ENCODE data around the gene ASTN2. TPM values are rescaled to one million over a fixed set of nuclear protein-coding genes. Genes with fewer than 3 reads are reported as not detected.

Gene ASTN2
- polyA plus RNA-seq, 2 of the 4 experiments (the other 2 are of a cell fraction): 5.8 to 11.6 TPM

DNA sequence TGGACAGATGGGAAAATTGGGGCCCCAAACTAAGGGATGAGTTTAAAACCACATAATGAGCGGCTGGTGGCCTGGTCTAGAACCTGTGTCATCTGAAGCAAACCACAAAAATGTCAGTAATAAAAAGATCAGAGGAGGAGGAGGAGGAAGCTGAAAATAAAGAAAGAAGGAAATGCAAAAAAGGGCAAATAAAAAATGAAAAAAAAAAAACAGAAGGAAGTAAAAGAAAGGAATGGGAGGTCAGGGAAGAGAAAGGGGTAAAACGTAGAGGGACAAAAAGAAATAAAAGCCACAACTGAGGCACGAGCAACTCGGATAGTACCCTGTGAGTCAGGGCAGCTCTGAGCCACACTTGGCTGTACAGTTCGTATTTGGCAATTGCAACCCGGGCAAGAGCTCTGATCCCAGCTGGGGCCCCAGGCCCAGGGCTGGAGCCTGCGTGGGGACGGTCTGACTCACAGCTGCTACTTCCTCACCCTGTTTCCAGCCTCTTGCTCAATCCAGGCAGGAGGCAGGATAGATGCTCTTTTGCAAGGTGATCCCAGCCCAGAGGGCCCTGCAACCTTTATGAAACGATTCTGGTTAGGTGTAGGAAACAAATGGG lies 865.7 kb downstream of the ASTN2 start (continued):
- TF ChIP-seq SMC3 (IDR thresholded peaks at IDR 0.05) (peak; percentile 66), FOXS1 (CRISPR knock-in tag; IDR thresholded peaks at IDR 0.05) (peak; percentile 43; the same call in 1 of the 2 replicates), JUN (IDR thresholded peaks at IDR 0.05) (peak; percentile 90 to 93), EP300 (IDR thresholded peaks at IDR 0.05) (peak; percentile 93 to 96; a peak in 4 of 5 replicates)
- TF ChIP-seq, protein P1, sequence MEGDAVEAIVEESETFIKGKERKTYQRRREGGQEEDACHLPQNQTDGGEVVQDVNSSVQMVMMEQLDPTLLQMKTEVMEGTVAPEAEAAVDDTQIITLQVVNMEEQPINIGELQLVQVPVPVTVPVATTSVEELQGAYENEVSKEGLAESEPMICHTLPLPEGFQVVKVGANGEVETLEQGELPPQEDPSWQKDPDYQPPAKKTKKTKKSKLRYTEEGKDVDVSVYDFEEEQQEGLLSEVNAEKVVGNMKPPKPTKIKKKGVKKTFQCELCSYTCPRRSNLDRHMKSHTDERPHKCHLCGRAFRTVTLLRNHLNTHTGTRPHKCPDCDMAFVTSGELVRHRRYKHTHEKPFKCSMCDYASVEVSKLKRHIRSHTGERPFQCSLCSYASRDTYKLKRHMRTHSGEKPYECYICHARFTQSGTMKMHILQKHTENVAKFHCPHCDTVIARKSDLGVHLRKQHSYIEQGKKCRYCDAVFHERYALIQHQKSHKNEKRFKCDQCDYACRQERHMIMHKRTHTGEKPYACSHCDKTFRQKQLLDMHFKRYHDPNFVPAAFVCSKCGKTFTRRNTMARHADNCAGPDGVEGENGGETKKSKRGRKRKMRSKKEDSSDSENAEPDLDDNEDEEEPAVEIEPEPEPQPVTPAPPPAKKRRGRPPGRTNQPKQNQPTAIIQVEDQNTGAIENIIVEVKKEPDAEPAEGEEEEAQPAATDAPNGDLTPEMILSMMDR (IDR thresholded peaks at IDR 0.05): no peak

- no peak for TF ChIP-seq RNF2 (IDR thresholded peaks at IDR 0.05; ENCODE audit: borderline replicate concordance, low read depth)
- TF ChIP-seq MYC (IDR thresholded peaks at IDR 0.05; ENCODE audit: borderline replicate concordance, low read length): no peak
- no peak for TF ChIP-seq BHLHE40 (IDR thresholded peaks at IDR 0.05; ENCODE audit: low read depth, low read length)
- TF ChIP-seq RARB (CRISPR knock-in tag; IDR thresholded peaks at IDR 0.05): no peak
- no peak for TF ChIP-seq CEBPB (IDR thresholded peaks at IDR 0.05)
- no peak for TF ChIP-seq ESRRA (IDR thresholded peaks at IDR 0.05; ENCODE audit: borderline replicate concordance, low read length)
- TF ChIP-seq NFE2L2 (conservative IDR thresholded peaks at IDR 0.05; ENCODE audit: low read length): no peak
- TF ChIP-seq POLR2AphosphoS2 (conservative IDR thresholded peaks at IDR 0.05; ENCODE audit: low read length): no peak
- TF ChIP-seq FOSL2 (IDR thresholded peaks at IDR 0.05): no peak
- TF ChIP-seq FOSL2 (CRISPR knock-in tag; IDR thresholded peaks at IDR 0.05): 0 out of 2 replicates have a peak, but pooled peaks have one; percentile 5
- TF ChIP-seq SMC3 (IDR thresholded peaks at IDR 0.05): no peak
- 0 out of 5 replicates have a peak, but pooled peaks of 1 of the 2 experiments have one; percentile 7 for TF ChIP-seq JUN (IDR thresholded peaks at IDR 0.05)
- TF ChIP-seq CHD2 (IDR thresholded peaks at IDR 0.05; ENCODE audit: low read length, partially characterized antibody): no peak
- TF ChIP-seq GATA3 (IDR thresholded peaks at IDR 0.05; ENCODE audit: borderline replicate concordance): peak; percentile 25; the same call in 1 of the 2 replicates
- TF ChIP-seq, protein P2, sequence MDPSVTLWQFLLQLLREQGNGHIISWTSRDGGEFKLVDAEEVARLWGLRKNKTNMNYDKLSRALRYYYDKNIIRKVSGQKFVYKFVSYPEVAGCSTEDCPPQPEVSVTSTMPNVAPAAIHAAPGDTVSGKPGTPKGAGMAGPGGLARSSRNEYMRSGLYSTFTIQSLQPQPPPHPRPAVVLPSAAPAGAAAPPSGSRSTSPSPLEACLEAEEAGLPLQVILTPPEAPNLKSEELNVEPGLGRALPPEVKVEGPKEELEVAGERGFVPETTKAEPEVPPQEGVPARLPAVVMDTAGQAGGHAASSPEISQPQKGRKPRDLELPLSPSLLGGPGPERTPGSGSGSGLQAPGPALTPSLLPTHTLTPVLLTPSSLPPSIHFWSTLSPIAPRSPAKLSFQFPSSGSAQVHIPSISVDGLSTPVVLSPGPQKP (IDR thresholded peaks at IDR 0.05; ENCODE audit: low read depth, low read length): no peak
- no peak for TF ChIP-seq REST (IDR thresholded peaks at IDR 0.05)
- no peak for TF ChIP-seq KDM5A (IDR thresholded peaks at IDR 0.05)
- no peak for TF ChIP-seq CHD4 (IDR thresholded peaks at IDR 0.05; ENCODE audit: borderline replicate concordance)
- TF ChIP-seq FOSB (CRISPR knock-in tag; IDR thresholded peaks at IDR 0.05): no peak
- no peak for TF ChIP-seq MAZ (IDR thresholded peaks at IDR 0.05; ENCODE audit: borderline replicate concordance, low read depth, low read length)
- TF ChIP-seq CBX8 (IDR thresholded peaks at IDR 0.05): no peak
- no peak for TF ChIP-seq HOXA7 (CRISPR knock-in tag; IDR thresholded peaks at IDR 0.05)
- Histone ChIP-seq H3K4me3 (no peak overlapping the region), H3K9me3 (no peaks in the 10 kb centered on the region), H3K4me1 (peaks cover 77% of the 10 kb centered on the region), H3K4me2 (peak overlapping the region; percentile 74), H3K27ac (peak overlapping the region; percentile 98)
- 8% methylated on average over 11 of the region's 11 CpGs for WGBS (ENCODE audit: missing lambda C conversion rate)
- ChIA-PET CTCF (interaction anchor here (1.0 to 5.2 kb wide), 5 partner anchors 22 to 180 kb away, joined by 3 to 25 read pairs (median 4); no protein-coding TSS in a partner anchor), POLR2A (interaction anchor here (1.2 kb wide), 1 partner anchor 875 kb away, joined by 4 read pairs; no protein-coding TSS in a partner anchor)
- DNase-seq (ENCODE audit: low read depth in 1 of 2, low spot score in 1 of 2) (peak in 1 of 2 experiments; percentile 25), ATAC-seq (peak; percentile 57 to 62), FAIRE-seq (no peak)
These were observed 867.0 kb downstream of the ASTN2 start for GRCh38 chr9:116547729-116548426.
